ENCODE data around the gene HDDC3. TPM values are rescaled to one million over a fixed set of nuclear protein-coding genes. Genes with fewer than 3 reads are reported as not detected.

HDDC3 gene
- total RNA-seq, 1 experiment from 2014 or later, result 13.3 TPM

GRCh38 chr15:90972133-90972532 lies 39.8 kb upstream of the HDDC3 start:
- Histone ChIP-seq H2BK120ac (ENCODE audit: low read depth, low read length, poor library complexity, severe bottlenecking) (no peak overlapping the region), H2BK12ac (ENCODE audit: insufficient read length, low read depth, low read length) (no peak overlapping the region), H4K91ac (ENCODE audit: insufficient read length, low read depth, low read length) (no peak overlapping the region), H2AFZ (ENCODE audit: low read length) (no peak overlapping the region), H4K5ac (ENCODE audit: insufficient read length, low read depth, low read length) (no peak overlapping the region), H2BK15ac (ENCODE audit: low read depth, low read length) (no peak overlapping the region), H4K20me1 (ENCODE audit: control insufficient read depth, insufficient read depth, insufficient read length) (no peaks in the 10 kb centered on the region), H3T11ph (ENCODE audit: low read length) (no peak overlapping the region), H4K8ac (replicated peaks; ENCODE audit: insufficient read length, low read depth, low read length) (no peak overlapping the region), H2BK5ac (ENCODE audit: insufficient read length, low read length) (no peak overlapping the region), H3K56ac (ENCODE audit: insufficient read length, low read depth, low read length) (no peak overlapping the region), H3K4me1 (ENCODE audit: insufficient read depth, low read length) (no peaks in the 10 kb centered on the region), H3K23ac (ENCODE audit: insufficient read length, low read depth, low read length) (no peak overlapping the region), H3K4ac (ENCODE audit: low read depth, low read length) (no peak overlapping the region), H2BK20ac (ENCODE audit: low read depth, low read length, poor library complexity, severe bottlenecking) (no peak overlapping the region), H3K79me2 (ENCODE audit: insufficient read depth, low read length) (no peaks in the 10 kb centered on the region), H3K9me3 (ENCODE audit: control insufficient read depth, low read depth, low read length) (no peaks in the 10 kb centered on the region), H3K27ac (ENCODE audit: insufficient read length, low read depth, low read length) (no peak overlapping the region), H3K79me1 (ENCODE audit: insufficient read depth, low read depth, low read length, poor library complexity, severe bottlenecking) (peaks cover 2% of the 10 kb centered on the region), H3K18ac (ENCODE audit: insufficient read length, low read depth, low read length) (no peak overlapping the region), H3K27me3 (ENCODE audit: insufficient read depth, low read length) (no peaks in the 10 kb centered on the region), H3K23me2 (ENCODE audit: insufficient read length, low read depth, low read length, poor library complexity, severe bottlenecking) (no peaks in the 10 kb centered on the region), H2AK5ac (ENCODE audit: insufficient read length, low read length) (no peak overlapping the region), H3K9ac (ENCODE audit: extremely low read depth, insufficient read length, low read length) (no peak overlapping the region), H3K14ac (ENCODE audit: insufficient read depth, low read length) (no peak overlapping the region), H3K4me2 (ENCODE audit: insufficient read depth, insufficient read length, low read length) (no peak overlapping the region)
- no peaks in the 10 kb centered on the region for H3K4me1 Mint-ChIP-seq
- TF ChIP-seq CTCF (conservative IDR thresholded peaks at IDR 0.05), result no peak
- WGBS (ENCODE audit: extremely low coverage, insufficient read length, low lambda C conversion rate), result no CpG with 5 or more reads among the region's 5 CpGs
- H3K36me3 Mint-ChIP-seq (ENCODE audit: insufficient read depth in 1 of 3, low read depth in 3 of 3), result peaks cover 54 to 87% (median 83%) of the 10 kb centered on the region in 3 experiments; a peak in 6 of 7 replicates
- H3K4me3 Mint-ChIP-seq, result no peak overlapping the region
- H3K27ac Mint-ChIP-seq, result no peak overlapping the region
- no peak for DNase-seq
- H3K27me3 Mint-ChIP-seq (ENCODE audit: low read depth), result no peaks in the 10 kb centered on the region
- H3K9me3 Mint-ChIP-seq, result no peaks in the 10 kb centered on the region
